OCI-LY1 (cell line): ENCODE results near the gene FLAD1.

Experiments used
- EZH2 ChIP-seq: fragments of 200-600 bp; sonication (generic), shearing (Covaris generic); IDR thresholded peaks from 2 replicates; pipeline ENCODE4 v1.8.0; 2017; ENCODE audit warnings: borderline replicate concordance, mixed run types, mild to moderate bottlenecking, antibody characterized with exemption, low read length, moderate library complexity, mixed read lengths
- TF ChIP-seq, protein P1 (sequence below): fragments of 200-600 bp; sonication (generic), shearing (Covaris generic); IDR thresholded peaks from 2 replicates; pipeline ENCODE4 v1.5.1; 2017; ENCODE audit warnings: mild to moderate bottlenecking, antibody characterized with exemption, low read length, moderate library complexity, mixed read lengths

- TF ChIP-seq EZH2 = no peak
- TF ChIP-seq, protein P1, sequence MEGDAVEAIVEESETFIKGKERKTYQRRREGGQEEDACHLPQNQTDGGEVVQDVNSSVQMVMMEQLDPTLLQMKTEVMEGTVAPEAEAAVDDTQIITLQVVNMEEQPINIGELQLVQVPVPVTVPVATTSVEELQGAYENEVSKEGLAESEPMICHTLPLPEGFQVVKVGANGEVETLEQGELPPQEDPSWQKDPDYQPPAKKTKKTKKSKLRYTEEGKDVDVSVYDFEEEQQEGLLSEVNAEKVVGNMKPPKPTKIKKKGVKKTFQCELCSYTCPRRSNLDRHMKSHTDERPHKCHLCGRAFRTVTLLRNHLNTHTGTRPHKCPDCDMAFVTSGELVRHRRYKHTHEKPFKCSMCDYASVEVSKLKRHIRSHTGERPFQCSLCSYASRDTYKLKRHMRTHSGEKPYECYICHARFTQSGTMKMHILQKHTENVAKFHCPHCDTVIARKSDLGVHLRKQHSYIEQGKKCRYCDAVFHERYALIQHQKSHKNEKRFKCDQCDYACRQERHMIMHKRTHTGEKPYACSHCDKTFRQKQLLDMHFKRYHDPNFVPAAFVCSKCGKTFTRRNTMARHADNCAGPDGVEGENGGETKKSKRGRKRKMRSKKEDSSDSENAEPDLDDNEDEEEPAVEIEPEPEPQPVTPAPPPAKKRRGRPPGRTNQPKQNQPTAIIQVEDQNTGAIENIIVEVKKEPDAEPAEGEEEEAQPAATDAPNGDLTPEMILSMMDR = no peak
Measured at GRCh38 chr1:155003766-155004351, 20.7 kb downstream of the FLAD1 start.
